ENCODE data around the gene ARHGAP9.

- no peak for TF ChIP-seq CTCF (IDR thresholded peaks at IDR 0.05; ENCODE audit: low read depth, low read length)
- no peak for TF ChIP-seq MYC (IDR thresholded peaks at IDR 0.05; ENCODE audit: low read depth, low read length)
- TF ChIP-seq, protein P1, sequence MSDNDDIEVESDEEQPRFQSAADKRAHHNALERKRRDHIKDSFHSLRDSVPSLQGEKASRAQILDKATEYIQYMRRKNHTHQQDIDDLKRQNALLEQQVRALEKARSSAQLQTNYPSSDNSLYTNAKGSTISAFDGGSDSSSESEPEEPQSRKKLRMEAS (IDR thresholded peaks at IDR 0.05; ENCODE audit: low read depth, low read length), result no peak
These were observed 46.3 kb downstream of the ARHGAP9 start for GRCh38 chr12:57433370-57433769.
